ENCODE data around the gene RAB11FIP3. TPM values are rescaled to one million over a fixed set of nuclear protein-coding genes. Genes with fewer than 3 reads are reported as not detected.
"Not testable (repeated sequence)": the region's sequence is repeated elsewhere in the genome, so short reads cannot be mapped to it uniquely, and the experiment has no call there.

The RAB11FIP3 gene
- polyA plus RNA-seq, 12 donors: 20.7 to 47.1 (median 27.6) TPM; not detected in 1

DNA sequence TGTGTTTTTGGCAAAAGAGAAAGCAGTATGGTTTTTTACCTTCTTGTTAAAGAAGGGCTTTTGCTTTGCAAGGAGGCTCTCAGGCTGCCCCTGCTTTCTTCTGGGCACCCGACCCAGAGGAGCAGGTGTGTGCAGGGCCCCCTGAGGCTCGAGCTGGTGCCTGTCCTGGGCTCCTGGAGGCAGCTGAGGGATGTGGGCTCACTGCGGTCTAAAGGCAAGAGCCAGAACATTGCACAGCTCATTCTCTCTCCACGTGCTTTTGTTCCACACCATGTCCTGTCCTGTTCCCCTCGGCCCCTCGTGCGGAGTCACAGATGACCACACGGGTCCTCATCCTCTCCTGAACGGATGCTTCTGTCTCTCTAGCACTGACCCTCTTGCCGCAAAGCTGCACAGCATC is 65.3 kb downstream of the RAB11FIP3 start:
- no peak for DNase-seq

DNA sequence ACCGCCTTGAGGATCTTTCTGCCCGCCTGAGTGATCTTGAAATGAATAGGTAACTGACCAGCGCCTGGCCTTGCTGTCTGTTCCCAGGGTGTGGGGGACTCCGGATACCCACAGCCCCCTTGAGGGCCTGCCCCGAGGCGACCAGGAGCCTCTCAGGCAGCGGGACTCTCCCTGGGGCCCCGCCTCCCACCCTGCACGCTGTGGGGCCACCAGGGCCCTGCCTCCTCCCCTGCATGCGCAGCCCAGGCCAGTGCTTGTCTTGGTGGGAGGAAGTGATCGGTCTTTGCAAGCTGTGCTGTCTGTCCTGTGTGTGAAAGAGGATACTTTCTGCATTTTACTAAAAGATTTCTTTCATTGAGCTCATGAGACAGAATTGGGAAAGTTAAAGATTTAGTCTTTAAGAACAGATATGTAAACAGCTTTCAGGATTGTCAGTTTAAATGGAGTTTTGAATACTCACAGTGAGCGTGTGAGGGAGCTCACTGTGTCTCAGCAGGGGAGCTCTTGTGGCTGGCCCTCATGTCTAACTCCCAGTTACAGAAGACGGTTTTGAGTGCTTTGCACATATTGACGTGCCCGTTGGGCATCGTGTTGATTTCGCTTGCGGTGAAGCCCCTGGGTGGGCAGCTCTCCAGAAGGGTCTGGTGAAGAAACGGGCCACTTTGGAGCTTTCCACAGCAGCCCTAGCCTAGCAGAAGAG is 65.9 kb downstream of the RAB11FIP3 start:
- no peak for DNase-seq

DNA sequence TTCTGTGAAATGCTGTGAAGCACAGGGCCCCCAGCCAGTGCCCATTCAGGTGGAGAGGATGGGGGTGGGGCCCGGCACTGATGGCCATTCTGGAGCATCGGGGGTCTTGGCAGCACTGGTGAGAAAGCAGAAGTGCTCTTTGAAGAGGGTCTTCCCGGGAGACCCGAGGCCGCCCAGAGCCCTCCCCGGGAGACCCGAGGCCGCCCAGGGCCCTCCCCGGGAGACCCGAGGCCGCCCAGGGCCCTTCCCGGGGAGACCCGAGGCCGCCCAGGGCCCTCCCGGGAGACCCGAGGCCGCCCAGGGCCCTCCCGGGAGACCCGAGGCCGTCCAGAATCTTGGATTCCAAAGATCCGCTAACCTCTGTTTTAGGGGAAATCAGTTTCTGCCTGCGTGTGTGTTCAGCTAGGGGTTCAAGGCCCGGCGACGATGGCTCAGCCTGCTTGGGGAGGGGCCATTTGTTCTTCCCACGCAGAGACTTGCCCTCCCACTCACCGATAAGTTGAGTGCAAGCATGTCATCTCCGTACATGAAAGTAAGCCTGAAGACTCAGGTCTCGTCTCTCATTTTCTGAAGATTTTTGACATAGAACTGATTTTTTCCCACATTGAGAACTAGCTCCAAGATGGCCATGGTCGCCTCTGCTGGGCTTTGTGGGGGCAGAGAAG is 66.9 kb downstream of the RAB11FIP3 start:
- DNase-seq: no peak

DNA sequence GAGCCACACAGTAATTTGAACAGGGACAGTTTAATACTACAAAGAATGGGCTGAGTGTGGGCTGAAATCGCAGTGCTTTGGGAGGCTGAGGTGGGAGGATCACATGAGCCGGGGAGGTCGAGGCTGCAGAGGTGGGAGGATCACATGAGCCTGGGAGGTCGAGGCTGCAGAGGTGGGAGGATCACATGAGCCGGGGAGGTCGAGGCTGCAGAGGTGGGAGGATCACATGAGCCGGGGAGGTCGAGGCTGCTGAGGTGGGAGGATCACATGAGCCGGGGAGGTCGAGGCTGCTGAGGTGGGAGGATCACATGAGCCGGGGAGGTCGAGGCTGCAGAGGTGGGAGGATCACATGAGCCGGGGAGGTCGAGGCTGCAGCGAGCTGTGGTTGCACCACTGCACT is 69.2 kb downstream of the RAB11FIP3 start:
- DNase-seq: not testable (repeated sequence)

DNA sequence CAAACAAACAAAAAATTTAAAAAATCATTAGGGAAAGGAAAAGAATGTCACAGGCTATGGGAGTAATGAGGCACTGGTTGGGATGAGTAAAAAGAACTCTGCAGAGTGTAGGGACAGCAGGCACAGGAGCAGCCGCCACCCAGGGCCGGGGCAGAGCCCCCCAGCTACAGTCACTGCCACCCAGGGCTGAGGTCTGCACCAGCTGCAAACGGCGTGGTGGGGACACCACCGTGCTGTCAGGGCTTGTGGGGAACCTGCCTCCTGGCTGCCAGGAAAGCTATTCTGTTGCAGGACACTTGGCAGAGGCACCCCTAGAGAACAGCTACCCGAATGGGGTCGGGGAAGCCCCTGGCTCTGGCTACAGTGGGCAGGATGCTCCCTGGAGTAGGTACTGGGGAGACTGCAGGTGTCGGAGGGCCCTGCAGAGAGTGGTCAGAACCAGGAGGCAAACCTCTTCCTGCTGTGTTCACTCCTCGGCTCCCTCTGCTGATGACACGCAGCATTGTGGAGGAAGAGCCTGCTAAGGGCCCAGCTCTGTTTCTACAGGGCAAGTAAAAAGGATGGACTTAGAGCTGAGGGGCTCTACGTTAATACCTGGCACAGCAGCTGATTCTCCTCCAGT is 69.8 kb downstream of the RAB11FIP3 start:
- peak; percentile 20 for DNase-seq

DNA sequence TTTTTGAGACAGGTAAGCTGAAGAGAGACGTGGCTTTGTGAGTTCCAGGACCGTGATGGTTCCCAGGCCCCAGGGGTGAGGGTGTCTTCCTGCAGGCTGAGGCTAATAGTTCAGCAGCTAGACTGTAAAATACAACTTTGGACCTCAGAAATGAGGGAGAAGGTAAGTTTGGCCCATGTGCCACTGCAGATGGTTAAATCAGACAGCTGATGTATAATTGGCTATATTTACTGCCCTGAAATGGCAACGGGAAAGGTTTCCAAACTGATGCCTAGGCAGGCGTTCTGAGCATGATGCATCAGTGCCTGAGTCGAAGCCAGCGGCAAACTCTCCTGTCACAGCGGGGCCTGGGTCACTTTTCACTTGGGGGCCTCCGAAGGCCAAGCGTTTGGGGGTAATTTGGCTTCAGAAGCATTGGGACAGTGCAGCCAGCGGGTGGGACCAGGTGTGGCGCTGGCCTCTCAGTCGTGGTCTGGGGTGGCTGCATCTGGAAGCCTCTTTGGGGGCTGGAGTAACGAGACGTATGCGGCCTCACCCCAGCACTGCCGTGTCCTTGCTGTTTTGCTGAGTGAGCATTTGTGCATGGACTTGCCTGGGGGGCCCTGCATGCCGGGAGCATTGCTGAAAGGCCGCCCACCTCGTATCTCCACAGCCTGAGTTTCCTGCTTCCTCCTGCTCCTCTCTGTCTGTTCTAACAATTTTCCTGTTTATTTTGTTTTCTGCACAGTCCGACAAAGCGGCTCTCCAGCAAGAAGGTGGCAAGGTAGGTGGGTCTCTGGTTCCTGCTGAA is 70.8 kb downstream of the RAB11FIP3 start:
- DNase-seq: no peak

DNA sequence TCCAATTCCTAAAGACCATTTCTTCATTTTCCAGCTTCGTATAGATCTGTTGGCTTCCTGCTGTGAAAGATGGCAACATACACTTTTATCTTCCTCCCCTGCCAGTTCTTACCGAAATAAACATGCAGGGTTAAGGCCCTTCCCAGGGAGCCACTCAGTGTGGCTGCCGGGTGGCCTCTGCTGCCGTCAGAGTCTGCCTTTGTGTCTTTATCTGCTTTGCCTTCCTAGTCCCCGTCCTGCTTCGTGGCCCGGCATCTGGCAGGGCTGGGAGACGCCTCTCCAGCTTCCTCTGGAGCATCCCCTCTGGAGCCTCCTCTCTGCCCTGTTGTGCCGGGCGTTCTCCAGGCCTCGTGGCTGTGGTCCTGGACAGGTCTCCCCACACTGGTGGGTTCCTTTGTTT is 71.8 kb downstream of the RAB11FIP3 start:
- DNase-seq: no peak

DNA sequence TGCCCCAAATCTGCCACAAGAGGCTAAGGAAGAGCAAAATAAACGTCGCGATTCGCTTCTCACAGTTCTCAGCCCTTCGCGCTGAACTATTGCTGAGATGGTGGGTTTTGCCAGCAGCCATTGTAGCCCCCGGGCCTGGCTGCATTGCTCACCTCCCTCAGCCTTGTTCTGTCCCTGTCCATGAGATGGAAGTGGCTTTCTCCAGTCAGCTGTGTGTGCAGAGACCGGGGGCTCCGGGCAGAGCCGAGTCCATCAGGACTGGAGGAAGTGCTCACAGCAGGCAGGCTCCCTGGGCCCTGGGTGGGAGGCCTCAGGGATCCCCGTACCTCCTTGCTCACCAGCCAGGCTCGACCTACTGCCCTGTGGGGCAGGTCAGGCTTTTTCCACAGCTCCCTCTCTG is 74.5 kb downstream of the RAB11FIP3 start:
- no peak for DNase-seq

DNA sequence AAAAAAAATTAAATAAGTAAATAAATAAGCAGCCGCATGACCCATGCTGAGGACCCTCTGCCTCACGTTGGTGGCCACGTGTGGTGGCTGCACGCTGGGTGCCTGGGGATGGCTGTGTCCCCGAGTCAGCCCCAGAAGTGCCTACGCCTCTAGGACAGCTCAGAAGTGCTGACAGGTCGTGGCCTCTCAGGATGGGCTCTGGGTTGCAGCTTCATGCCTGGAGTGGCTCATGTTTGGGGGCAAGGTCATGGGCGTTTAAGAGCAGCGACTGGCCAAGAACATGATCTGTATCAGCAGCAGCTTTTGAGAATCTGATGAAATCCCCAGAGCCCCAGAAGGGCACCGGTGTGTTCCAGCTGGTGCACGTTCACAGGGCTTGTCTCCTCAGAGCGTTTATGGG is 75.3 kb downstream of the RAB11FIP3 start:
- DNase-seq: no peak

DNA sequence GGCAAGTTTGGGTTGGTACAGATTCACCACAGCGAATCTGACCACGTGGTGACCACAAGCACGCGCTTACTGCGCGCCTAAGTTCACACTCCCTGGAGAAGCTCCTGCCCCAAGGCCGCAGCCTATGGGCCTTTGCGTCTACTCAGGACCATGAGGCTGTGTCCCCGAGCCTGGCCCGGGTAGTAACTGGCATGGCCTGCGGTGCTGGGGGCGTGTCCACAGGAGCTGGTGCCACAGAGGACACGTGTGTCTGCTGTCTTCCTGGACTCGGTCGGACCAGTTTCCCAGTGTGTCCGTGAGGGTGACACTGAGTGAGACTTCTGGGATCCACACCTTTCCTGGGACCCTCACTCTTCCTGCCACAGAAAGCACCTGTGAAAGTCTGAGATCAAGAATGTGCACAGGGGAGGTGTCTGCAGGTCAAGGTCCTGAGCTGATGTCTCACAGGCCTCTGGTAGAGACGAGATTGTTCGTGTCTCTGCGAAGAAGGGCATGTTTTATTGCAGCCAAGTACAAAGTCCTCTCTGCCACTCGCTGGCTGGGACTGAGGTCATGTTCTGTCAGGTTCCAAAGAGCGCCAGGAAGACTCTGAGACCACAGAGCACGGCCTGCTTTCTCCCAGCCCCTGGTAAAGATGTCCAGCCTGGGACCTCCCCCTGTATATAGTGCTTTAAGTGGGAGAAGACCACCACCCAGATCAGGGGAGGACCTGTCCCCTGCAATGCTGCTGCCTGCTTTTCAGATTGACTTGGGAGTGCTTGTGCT is 76.9 kb downstream of the RAB11FIP3 start:
- no peak for DNase-seq

DNA sequence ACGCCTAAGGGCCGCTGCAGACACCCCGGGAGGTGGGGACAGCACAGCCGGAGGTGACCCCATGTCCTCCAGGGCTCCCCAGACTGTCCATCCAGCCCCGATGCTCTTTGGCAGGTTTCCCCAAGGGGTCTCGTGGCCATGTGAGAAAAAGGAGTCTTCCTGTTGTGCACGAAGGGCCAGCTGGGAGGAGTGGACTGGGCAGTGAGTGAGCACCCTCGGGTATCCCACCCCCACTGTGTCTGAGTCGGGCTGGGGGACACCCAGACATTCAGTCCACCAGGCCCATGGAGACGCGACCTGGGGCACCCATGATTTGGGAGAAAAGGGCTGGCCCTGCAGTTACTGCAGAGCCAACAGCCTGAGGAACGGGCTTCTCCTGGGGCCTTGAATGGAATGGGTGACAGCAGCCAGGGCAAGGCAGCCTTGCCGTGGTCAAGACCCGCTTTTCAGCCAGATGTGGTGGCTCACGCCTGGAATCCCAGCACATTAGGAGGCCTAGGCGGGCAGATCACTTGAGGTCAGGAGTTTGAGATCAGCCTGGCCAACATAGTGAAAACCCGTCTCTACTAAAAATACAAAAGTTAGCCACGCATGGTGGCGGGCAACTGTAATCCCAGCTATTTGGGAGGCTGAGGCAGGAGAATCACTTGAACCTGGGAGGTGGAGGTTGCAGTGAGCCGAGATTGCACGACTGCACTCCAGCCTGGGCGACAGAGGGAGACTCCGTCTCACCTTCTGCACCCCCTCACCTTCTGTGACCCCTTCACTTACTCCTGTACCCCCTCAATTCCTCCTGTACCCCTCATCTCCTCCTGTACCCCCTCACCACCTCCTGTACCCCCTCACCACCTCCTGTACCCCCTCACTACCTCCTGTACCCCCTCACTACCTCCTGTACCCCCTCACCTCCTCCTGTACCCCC is 78.0 kb downstream of the RAB11FIP3 start:
- DNase-seq: no peak

DNA sequence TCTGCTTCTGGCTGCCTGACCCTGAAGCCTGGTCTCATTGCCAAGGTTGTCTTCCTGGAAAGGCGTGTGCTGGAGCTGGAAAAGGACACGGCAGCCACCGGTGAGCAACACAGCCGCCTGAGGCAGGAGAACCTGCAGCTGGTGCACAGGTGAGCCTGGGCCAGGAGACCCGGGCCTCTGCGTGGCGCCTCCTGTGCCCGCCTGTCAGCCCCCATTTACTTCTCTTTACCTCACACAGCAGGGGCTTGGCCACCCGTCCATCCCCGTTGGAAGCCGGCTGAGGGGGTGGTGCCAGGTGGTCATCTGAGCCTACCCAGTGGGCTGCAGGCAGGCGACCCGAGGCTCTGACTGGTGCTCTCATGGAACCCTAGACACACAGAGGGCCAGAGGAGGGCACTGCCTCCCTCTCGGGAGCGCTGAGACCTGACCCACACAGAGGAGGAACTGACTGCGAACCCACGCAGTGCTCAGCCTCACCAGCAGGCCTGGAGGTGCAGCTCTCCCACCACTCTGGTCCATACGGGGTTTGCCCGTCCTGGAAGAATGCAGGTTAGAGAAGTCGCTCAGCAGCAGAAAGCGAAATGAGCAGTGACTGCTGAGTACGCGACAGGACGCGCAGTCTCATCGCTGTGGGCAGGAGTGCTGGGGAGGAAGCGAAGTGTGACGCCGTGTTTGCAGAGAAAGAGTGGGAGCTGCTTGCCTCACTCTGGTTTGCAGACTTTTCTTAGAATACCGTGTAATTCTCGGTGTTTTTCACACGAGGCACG is 80.2 kb downstream of the RAB11FIP3 start:
- DNase-seq: no peak

DNA sequence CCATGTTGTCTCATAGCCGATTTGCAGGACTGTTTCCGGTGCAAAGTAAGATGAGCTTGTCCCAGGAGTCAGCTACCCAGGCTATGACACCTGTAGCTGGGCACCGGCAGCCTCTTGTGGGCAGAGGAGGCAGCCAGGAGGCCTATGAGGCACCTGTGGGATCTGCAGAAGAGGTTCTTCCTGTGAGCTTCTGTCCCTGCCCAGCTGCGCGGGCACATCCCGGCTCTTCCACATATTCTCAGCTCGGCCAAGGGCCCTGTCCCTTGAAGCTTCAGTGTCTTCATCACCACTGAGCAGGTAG is 80.7 kb downstream of the RAB11FIP3 start:
- no peak for DNase-seq

DNA sequence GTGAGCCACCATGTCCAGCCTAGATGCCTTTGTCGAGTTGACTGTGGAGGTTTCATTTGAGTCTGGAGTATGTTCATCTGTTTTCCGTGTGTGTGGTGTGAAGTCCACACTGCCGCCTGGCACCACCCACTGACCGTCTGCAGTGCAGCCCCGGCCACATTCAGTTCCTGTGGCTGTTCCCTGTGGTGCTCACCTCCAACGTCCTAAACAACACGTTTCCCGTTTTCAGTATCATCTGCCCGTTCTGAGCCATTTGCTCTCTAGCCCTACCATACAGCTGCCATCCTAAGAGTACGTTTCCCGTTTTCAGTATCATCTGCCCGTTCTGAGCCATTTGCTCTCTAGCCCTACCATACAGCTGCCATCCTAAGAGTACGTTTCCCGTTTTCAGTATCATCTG is 82.1 kb downstream of the RAB11FIP3 start:
- not testable (repeated sequence) for DNase-seq

DNA sequence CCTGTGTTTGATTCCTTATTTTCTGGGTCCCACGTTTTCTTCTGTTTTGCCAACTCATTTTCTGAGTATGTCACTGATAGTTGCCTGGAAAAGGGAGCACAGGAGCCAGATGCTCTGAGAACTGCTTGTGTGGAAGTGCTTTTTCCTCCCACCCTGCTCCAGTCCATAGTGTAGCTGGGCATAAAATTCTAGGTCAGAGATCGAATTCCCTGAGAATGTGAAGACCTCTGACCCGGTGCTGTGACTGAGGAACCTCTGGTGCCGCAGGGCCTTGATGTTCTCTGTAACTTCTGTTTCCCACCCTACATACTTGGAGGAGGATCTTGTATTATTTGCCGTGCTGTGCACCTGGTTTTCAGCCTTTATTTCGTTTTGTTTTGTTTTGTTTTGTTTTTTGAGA is 82.5 kb downstream of the RAB11FIP3 start:
- no peak for DNase-seq

DNA sequence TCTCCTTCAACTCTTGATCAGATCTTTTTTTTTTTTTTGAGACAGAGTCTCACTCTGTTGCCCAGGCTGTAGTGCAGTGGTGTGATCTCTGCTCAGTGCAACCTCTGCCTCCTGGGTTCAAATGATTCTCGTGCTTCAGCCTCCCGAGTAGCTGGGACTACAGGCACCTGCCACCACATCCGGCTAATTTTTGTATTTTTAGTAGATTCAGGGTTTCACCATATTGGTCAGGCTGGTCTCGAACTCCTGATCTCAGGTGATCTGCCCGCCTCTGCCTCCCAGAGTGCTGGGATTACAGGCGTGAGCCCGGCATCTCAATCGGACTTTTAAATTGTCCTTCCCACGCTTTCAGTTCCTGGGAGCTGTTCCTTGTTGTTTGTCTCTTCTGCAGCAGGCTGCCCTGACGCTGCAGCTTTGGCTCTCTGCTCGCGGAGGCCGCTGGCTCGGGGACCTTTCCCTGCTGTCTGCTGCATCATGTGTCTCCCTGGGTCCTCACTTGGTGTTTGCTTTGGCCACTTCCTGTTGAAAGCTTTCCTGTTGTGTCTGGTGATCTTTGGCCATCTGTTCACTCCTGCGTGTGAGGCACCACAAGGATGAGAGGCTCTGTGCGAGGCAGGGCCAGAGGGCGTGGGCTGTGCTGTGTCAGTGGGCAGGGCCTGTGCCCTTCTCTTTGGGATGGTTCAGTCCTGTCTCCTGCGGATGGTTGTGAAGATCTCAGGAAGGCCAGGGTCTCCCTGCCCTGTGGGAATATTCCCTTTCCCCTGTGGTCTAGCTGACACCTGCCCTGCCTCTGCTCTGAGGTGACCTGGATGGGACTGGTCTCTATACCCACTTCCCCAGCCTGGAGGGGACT is 83.7 kb downstream of the RAB11FIP3 start:
- no peak for DNase-seq

DNA sequence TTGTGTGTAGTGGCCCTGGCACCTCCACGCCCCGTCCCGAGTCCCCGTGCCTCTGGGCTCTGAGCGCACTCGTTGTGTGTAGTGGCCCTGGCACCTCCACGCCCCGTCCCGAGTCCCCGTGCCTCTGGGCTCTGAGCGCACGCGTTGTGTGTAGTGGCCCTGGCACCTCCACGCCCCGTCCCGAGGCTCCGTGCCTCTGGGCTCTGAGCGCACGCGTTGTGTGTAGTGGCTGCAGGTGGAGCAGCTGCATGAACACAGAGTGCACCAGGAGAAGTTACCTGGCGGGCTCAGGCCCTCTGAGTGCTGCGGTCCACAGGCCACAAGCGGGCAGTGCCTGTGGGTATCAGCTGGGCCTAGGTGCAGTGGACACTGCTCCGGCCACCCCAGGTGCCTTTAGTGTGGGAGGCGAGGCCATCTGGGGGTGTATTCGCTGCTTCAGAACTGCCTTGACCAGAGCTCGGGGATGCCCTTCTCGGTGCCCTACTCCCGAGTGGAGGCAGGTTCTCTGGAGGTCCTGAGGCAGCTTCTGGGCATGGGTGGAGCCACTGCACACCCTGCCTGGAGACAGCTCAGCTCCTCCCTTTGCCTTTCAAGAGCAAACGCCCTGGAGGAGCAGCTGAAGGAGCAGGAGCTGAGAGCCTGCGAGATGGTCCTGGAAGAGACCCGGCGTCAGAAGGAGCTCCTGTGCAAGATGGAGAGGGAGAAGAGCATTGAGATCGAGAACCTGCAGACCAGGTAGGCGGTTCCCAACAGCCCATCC is 84.8 kb downstream of the RAB11FIP3 start:
- DNase-seq: no peak

DNA sequence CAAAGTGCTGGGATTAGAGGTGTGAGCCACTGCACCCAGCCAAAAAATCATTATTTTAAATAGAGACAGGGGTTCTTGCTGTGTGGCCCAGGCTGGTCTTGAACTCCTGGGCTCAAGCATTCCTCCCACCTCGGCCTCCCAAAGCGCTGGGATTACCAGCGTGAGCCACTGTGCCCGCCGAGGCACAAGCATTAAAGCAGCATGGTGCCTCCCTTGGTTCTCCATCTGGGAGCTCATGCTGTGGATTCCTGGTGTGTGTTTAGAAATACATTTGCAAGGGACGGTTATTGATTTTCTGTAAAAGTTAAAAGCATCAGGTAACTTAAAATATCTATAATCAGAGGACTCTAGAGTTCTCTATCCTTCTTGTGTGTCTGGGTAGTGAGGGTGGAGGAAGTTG is 87.4 kb downstream of the RAB11FIP3 start:
- DNase-seq: no peak
